Lung (tissue), 12 donors: ENCODE measurements around the gene SDK1. TPM values are rescaled to one million over a fixed set of nuclear protein-coding genes. Genes with fewer than 3 reads are reported as not detected.
A peak's percentile ranks its signal among the peaks of the same experiment; 100 is the strongest.

Experiments
- ATAC-seq: fragments of 200-7000 bp; cut with Tn5 transposase; one replicate; pipeline ENCODE4 v1.9.1; 2020; ENCODE audit warnings: moderate number of reproducible peaks; ENCODE audit not compliant: insufficient read depth, low FRiP score
- DNase-seq, 3 donors: peaks; one replicate each; pipeline ENCODE4 v3.0.0-alpha.2; 2013 to 2017
- H3K27ac ChIP-seq, 2 donors: one replicate each; pipeline ENCODE4 v1.5.1; 2013; ENCODE audit warnings: mild to moderate bottlenecking in 2 of 2, moderate library complexity in 2 of 2, control low read depth in 1 of 2, inconsistent platforms in 1 of 2, low read depth in 1 of 2, low read length in 1 of 2
- H3K27me3 ChIP-seq, 3 donors: one replicate each; pipeline ENCODE4 v1.5.1; 2013; ENCODE audit warnings: low read length in 2 of 3; ENCODE audit not compliant: control insufficient read depth in 3 of 3, insufficient read depth in 3 of 3
- H3K36me3 ChIP-seq, 4 donors: one replicate each; pipeline ENCODE4 v1.5.1; 2013; ENCODE audit warnings: low read length in 4 of 4, mild to moderate bottlenecking in 1 of 4, moderate library complexity in 1 of 4; ENCODE audit not compliant: control insufficient read depth in 4 of 4, insufficient read depth in 4 of 4
- H3K4me1 ChIP-seq, 5 donors: one replicate each; pipeline ENCODE4 v1.5.1; 2013; ENCODE audit warnings: low read length in 5 of 5, mild to moderate bottlenecking in 2 of 5, moderate library complexity in 1 of 5; ENCODE audit not compliant: control insufficient read depth in 5 of 5, insufficient read depth in 5 of 5
- H3K4me3 ChIP-seq: one replicate; pipeline ENCODE4 v1.5.1; 2013; ENCODE audit warnings: mild to moderate bottlenecking, control low read depth, moderate library complexity
- H3K9ac ChIP-seq, 2 donors: one replicate each; pipeline ENCODE4 v1.5.1; 2013; ENCODE audit warnings: low read length in 2 of 2, control low read depth in 1 of 2; ENCODE audit not compliant: insufficient read depth in 1 of 2
- H3K9me3 ChIP-seq, 4 donors: one replicate each; pipeline ENCODE4 v1.5.1; 2013; ENCODE audit warnings: low read length in 3 of 4, mild to moderate bottlenecking in 1 of 4, moderate library complexity in 1 of 4; ENCODE audit not compliant: control insufficient read depth in 4 of 4, insufficient read depth in 3 of 4
- CTCF ChIP-seq: IDR thresholded peaks from 2 replicates; pipeline ENCODE4 v1.5.1; 2012; ENCODE audit warnings: mild to moderate bottlenecking; ENCODE audit errors: control extremely low read depth, extremely low read depth
- WGBS, 2 donors: extraction: QIAGEN DNeasy Blood & Tissue Kit; methylation state at CpG; one replicate each; pipeline ENCODE4 v1.1.7; 2013; 5-methylcytosine and 5-hydroxymethylcytosine counted together
- polyA plus RNA-seq, 2 donors: library from polyadenylated mRNA; stranded (reverse); fragments of 200-250 nt; gene quantifications; one replicate each; pipeline ENCODE4 v1.2.1, GENCODE V29; 2013
- total RNA-seq, 2 donors: library from RNA; depleted of rRNA in 1 of 2; stranded (reverse); fragments of >200 nt in 1 of 2; gene quantifications; one replicate each; pipeline ENCODE4 v1.2.1, GENCODE V29; 2014 to 2021
- donor health status: control.
- donor health status: control.
- donor health status: Bipolar disorder and iron deficiency.
- donor health status: healthy.
- donor health status: DM: yes; HTN: yes; CAD: no.

The SDK1 gene
- total and polyA plus RNA-seq, 4 donors = 3.7 to 30.1 (median 12.7) TPM

GRCh38 chr7:4028221-4028620 lies 727.2 kb downstream of the SDK1 start:
- no peak for TF ChIP-seq CTCF
- DNase-seq = no peak
- WGBS, 2 donors = 75 to 76% methylated on average over 4 of the region's 4 CpGs

GRCh38 chr7:4029941-4030340 lies 728.9 kb downstream of the SDK1 start:
- ATAC-seq (no peak), DNase-seq (no peak)
- TF ChIP-seq CTCF = no peak
- Histone ChIP-seq H3K9ac (no peak overlapping the region), H3K4me3 (no peak overlapping the region), H3K4me1 (peaks cover 0 to 5% (median 0%) of the 10 kb centered on the region in 5 donors), H3K9me3 (no peaks in the 10 kb centered on the region), H3K27ac (no peak overlapping the region), H3K27me3 (no peaks in the 10 kb centered on the region), H3K36me3 (no peaks in the 10 kb centered on the region)
- WGBS, 2 donors = 94 to 95% methylated on average over 10 of the region's 10 CpGs

More at GRCh38 chr7:4028221-4028620, 727.2 kb downstream of the SDK1 start:
- Histone ChIP-seq H3K27ac (no peak overlapping the region), H3K4me3 (no peak overlapping the region), H3K27me3 (no peaks in the 10 kb centered on the region), H3K4me1 (peaks cover 0 to 3% (median 0%) of the 10 kb centered on the region in 5 donors), H3K9me3 (no peaks in the 10 kb centered on the region), H3K36me3 (no peaks in the 10 kb centered on the region), H3K9ac (no peak overlapping the region)
- no peak for ATAC-seq

GRCh38 chr7:4030346-4030950 lies 729.4 kb downstream of the SDK1 start:
- WGBS, 2 donors = 83 to 94% methylated on average over 14 of the region's 14 CpGs
- ATAC-seq = no peak
- DNase-seq = no peak
- H3K9me3 ChIP-seq = no peaks in the 10 kb centered on the region
- no peak overlapping the region for H3K27ac ChIP-seq
- no peak overlapping the region for H3K4me3 ChIP-seq
- peaks cover 0 to 5% (median 0%) of the 10 kb centered on the region in 5 donors for H3K4me1 ChIP-seq
- H3K9ac ChIP-seq = no peak overlapping the region
- H3K36me3 ChIP-seq = no peaks in the 10 kb centered on the region
- no peaks in the 10 kb centered on the region for H3K27me3 ChIP-seq
- no peak for TF ChIP-seq CTCF

GRCh38 chr7:4033996-4034395 lies 732.9 kb downstream of the SDK1 start:
- 77 to 80% methylated on average over 12 of the region's 12 CpGs for WGBS, 2 donors
- DNase-seq = peak in 2 of 3 donors; percentile 37 to 52
- no peak overlapping the region for H3K4me3 ChIP-seq
- H3K27ac ChIP-seq = no peak overlapping the region
- no peaks in the 10 kb centered on the region for H3K9me3 ChIP-seq
- no peaks in the 10 kb centered on the region for H3K36me3 ChIP-seq
- H3K9ac ChIP-seq = no peak overlapping the region
- no peak for TF ChIP-seq CTCF
- no peak for ATAC-seq
- H3K4me1 ChIP-seq = peaks cover 0 to 5% (median 0%) of the 10 kb centered on the region in 5 donors
- no peaks in the 10 kb centered on the region for H3K27me3 ChIP-seq
